IMR-90 (cell line): ENCODE data around the gene ZNF346. TPM values are rescaled to one million over a fixed set of nuclear protein-coding genes. Genes with fewer than 3 reads are reported as not detected.
"Not testable (repeated sequence)": the region's sequence is repeated elsewhere in the genome, so short reads cannot be mapped to it uniquely, and the experiment has no call there.

ENCODE experiments used
- ATAC-seq: fragments of 200-7000 bp; cut with Tn5 transposase; 2 replicates; pipeline ENCODE4 v1.9.1; 2020; ENCODE audit warnings: low read depth, mild to moderate bottlenecking, moderate library complexity
- BruUV-seq: library from RNA; stranded (reverse); fragments of 400-500 nt; replicated peaks from 2 replicates; lab custom pipeline; 2021; lab: Mats Ljungman, UMichigan
- CTCF ChIA-PET: fragments of 300-600 bp; formaldehyde crosslinking; extraction: SDS; loops from one replicate; lab custom pipeline; 2021; ENCODE audit warnings: antibody characterized with exemption; lab: Yijun Ruan, JAX
- POLR2A ChIA-PET: fragments of 300-600 bp; sonication (Branson Sonifier 250); formaldehyde crosslinking; loops from one replicate; lab custom pipeline; 2022; ENCODE audit warnings: antibody characterized with exemption; ENCODE audit not compliant: unreplicated experiment; lab: Charles Lee
- DNase-seq: peaks from one replicate; pipeline ENCODE4 v3.0.0; 2013
- H2AFZ ChIP-seq: replicated peaks from 2 replicates; pipeline ENCODE3; 2013; ENCODE audit warnings: low read length, mild to moderate bottlenecking; ENCODE audit not compliant: poor library complexity
- H2AK5ac ChIP-seq: 2 replicates; pipeline ENCODE4 v1.6.1; 2013; ENCODE audit warnings: low read depth, low read length, inconsistent platforms
- H2AK9ac ChIP-seq: replicated peaks from 2 replicates; pipeline ENCODE3; 2013; ENCODE audit warnings: mild to moderate bottlenecking, low read depth, low read length, moderate library complexity; ENCODE audit not compliant: poor library complexity
- H2BK120ac ChIP-seq: 2 replicates; pipeline ENCODE4 v1.6.1; 2013; ENCODE audit warnings: low read depth, low read length, inconsistent platforms
- H2BK15ac ChIP-seq: 3 replicates; pipeline ENCODE4 v1.6.1; 2013; ENCODE audit warnings: low read depth, low read length, inconsistent platforms
- H2BK20ac ChIP-seq: 2 replicates; pipeline ENCODE4 v1.6.1; 2013; ENCODE audit warnings: low read depth, mild to moderate bottlenecking, inconsistent platforms, low read length, moderate library complexity
- H2BK5ac ChIP-seq: 2 replicates; pipeline ENCODE4 v1.6.1; 2013; ENCODE audit warnings: mild to moderate bottlenecking, low read depth, low read length, inconsistent platforms; ENCODE audit not compliant: poor library complexity, severe bottlenecking
- H3K14ac ChIP-seq: replicated peaks from 2 replicates; pipeline ENCODE4 v1.6.1; 2013; ENCODE audit warnings: low read depth, low read length, inconsistent platforms
- H3K18ac ChIP-seq: 2 replicates; pipeline ENCODE4 v1.6.1; 2013; ENCODE audit warnings: low read depth, low read length, control low read depth
- H3K23ac ChIP-seq: 2 replicates; pipeline ENCODE4 v1.6.1; 2013; ENCODE audit warnings: low read depth, low read length, inconsistent platforms
- H3K27ac ChIP-seq: 2 replicates; pipeline ENCODE4 v1.5.1; 2013; ENCODE audit warnings: mild to moderate bottlenecking, control low read depth, low read length; ENCODE audit not compliant: insufficient read depth
- H3K27me3 ChIP-seq: 2 replicates; pipeline ENCODE4 v1.6.1; 2013; ENCODE audit warnings: low read length; ENCODE audit not compliant: control insufficient read depth, insufficient read depth
- H3K36me3 ChIP-seq: 2 replicates; pipeline ENCODE4 v1.6.1; 2013; ENCODE audit warnings: low read length, mixed read lengths; ENCODE audit not compliant: control insufficient read depth, insufficient read depth
- H3K4ac ChIP-seq: 2 replicates; pipeline ENCODE4 v1.6.1; 2013; ENCODE audit warnings: low read depth, low read length, inconsistent platforms
- H3K4me1 ChIP-seq: 2 replicates; pipeline ENCODE4 v1.6.1; 2013; ENCODE audit warnings: low read length, mixed read lengths; ENCODE audit not compliant: control insufficient read depth, insufficient read depth
- H3K4me2 ChIP-seq: 2 replicates; pipeline ENCODE4 v1.6.1; 2013; ENCODE audit warnings: low read depth, mild to moderate bottlenecking, control low read depth, low read length, moderate library complexity
- H3K4me3 ChIP-seq: 2 replicates; pipeline ENCODE4 v1.5.1; 2013; ENCODE audit warnings: low read depth, mild to moderate bottlenecking, control low read depth, low read length, moderate library complexity; ENCODE audit not compliant: insufficient read depth
- H3K56ac ChIP-seq: 2 replicates; pipeline ENCODE4 v1.6.1; 2013; ENCODE audit warnings: low read length, inconsistent platforms; ENCODE audit not compliant: insufficient read depth; ENCODE audit errors: extremely low read depth
- H3K79me1 ChIP-seq, 2 experiments: 2 replicates each; pipeline ENCODE4 v1.6.1; 2013; ENCODE audit warnings: low read length in 2 of 2, inconsistent platforms in 1 of 2, low read depth in 1 of 2
- H3K9ac ChIP-seq: 2 replicates; pipeline ENCODE4 v1.6.1; 2013; ENCODE audit warnings: low read depth, low read length, control low read depth
- H3K9me1 ChIP-seq: 2 replicates; pipeline ENCODE4 v1.6.1; 2013; ENCODE audit warnings: low read length, inconsistent platforms; ENCODE audit not compliant: insufficient read depth
- H3K9me3 ChIP-seq: 2 replicates; pipeline ENCODE4 v1.6.1; 2013; ENCODE audit warnings: low read length; ENCODE audit not compliant: control insufficient read depth, insufficient read depth
- H4K20me1 ChIP-seq: 2 replicates; pipeline ENCODE4 v1.6.1; 2013; ENCODE audit warnings: low read length, inconsistent platforms; ENCODE audit not compliant: insufficient read depth
- H4K5ac ChIP-seq: 2 replicates; pipeline ENCODE4 v1.6.1; 2013; ENCODE audit warnings: mild to moderate bottlenecking, low read depth, low read length, control low read depth
- H4K8ac ChIP-seq, 2 experiments: 2 replicates each; pipeline ENCODE4 v1.6.1; 2013; ENCODE audit warnings: low read depth in 2 of 2, low read length in 2 of 2, control low read depth in 1 of 2, inconsistent platforms in 1 of 2
- H4K91ac ChIP-seq: 2 replicates; pipeline ENCODE4 v1.6.1; 2013; ENCODE audit warnings: low read depth, low read length, inconsistent platforms; ENCODE audit not compliant: insufficient read depth
- MXI1 ChIP-seq: IDR thresholded peaks from 2 replicates; pipeline ENCODE4 v1.6.1; 2012; ENCODE audit warnings: low read depth, mild to moderate bottlenecking, low read length, moderate library complexity, borderline replicate concordance
- WGBS, 2 experiments: methylation state at CpG; one replicate each; pipeline versions ENCODE4 v1.1.5 to v1.1.7; 2013; ENCODE audit warnings: missing lambda C conversion rate in 2 of 2; ENCODE audit not compliant: insufficient read length in 1 of 2; ENCODE audit errors: extremely low coverage in 2 of 2; 5-methylcytosine and 5-hydroxymethylcytosine counted together
- dilution Hi-C: fragments of 300-500 bp; cut with HindIII; formaldehyde crosslinking; loops from one replicate; pipeline ENCODE4 v1.14.3; 2018; ENCODE audit warnings: low sequenced_read_pairs; ENCODE audit not compliant: unreplicated experiment
- in situ Hi-C: fragments of 300-500 bp; cut with MboI; formaldehyde crosslinking; loops from 3 replicates; pipeline ENCODE4 v1.14.3; 2019; ENCODE audit warnings: low sequenced_read_pairs, inconsistent platforms, mixed read lengths
- intact Hi-C: fragments of 100-400 bp; cut with micrococcal nuclease; formaldehyde crosslinking; loops from 2 replicates; pipeline ENCODE4 v1.10.0; 2022
- polyA plus RNA-seq, 3 experiments: library from polyadenylated mRNA; depleted of rRNA; stranded (reverse); fragments of >200 nt; gene quantifications; 2 replicates each; pipeline ENCODE4 v1.2.3, GENCODE V29; 2012; ENCODE audit warnings: low replicate concordance in 1 of 3
- total RNA-seq: library from RNA; depleted of rRNA; stranded (reverse); fragments of >200 nt; gene quantifications from 2 replicates; pipeline ENCODE4 v1.2.3, GENCODE V29; 2012

ZNF346 gene
- total and polyA plus RNA-seq, 2 of the 4 experiments (the other 2 are of a cell fraction): 15.1 to 17.0 TPM

GRCh38 chr5:176980818-176981217 is 41.7 kb upstream of the ZNF346 start:
- ATAC-seq (no peak), DNase-seq (no peak)
- WGBS, 2 experiments: no CpG with 5 or more reads among the region's 7 CpGs
- no peak overlapping the region for H4K91ac ChIP-seq
- dilution Hi-C loops (no loop called here), in situ Hi-C loops (no loop called here), intact Hi-C loops (no loop called here)
- H3K18ac ChIP-seq: no peak overlapping the region
- no peak overlapping the region for H3K4ac ChIP-seq
- H2BK15ac ChIP-seq: no peak overlapping the region
- H3K9ac ChIP-seq: no peak overlapping the region
- H4K20me1 ChIP-seq: peaks cover 10% of the 10 kb centered on the region
- no peak overlapping the region for H3K4me2 ChIP-seq
- no peaks in the 10 kb centered on the region for H3K27me3 ChIP-seq
- no peak overlapping the region for H3K4me3 ChIP-seq
- no peak overlapping the region for H2AK9ac ChIP-seq
- CTCF ChIA-PET: no interaction called here
- no peak overlapping the region for H2AK5ac ChIP-seq
- H3K56ac ChIP-seq: no peak overlapping the region
- H3K9me3 ChIP-seq: no peaks in the 10 kb centered on the region
- no peak overlapping the region for H3K14ac ChIP-seq
- TF ChIP-seq MXI1: no peak
- no peak overlapping the region for H2BK120ac ChIP-seq
- no peak overlapping the region for H2BK20ac ChIP-seq
- POLR2A ChIA-PET: interaction anchor here (0.5 kb wide), 1 partner anchor 499 kb away, joined by 3 read pairs; no protein-coding TSS in a partner anchor
- no peaks in the 10 kb centered on the region for H3K4me1 ChIP-seq
- no peak overlapping the region for H3K23ac ChIP-seq
- H3K27ac ChIP-seq: no peak overlapping the region
- H4K5ac ChIP-seq: no peak overlapping the region
- H2BK5ac ChIP-seq: no peak overlapping the region
- no TSS peak for BruUV-seq
- 0 out of 2 replicates have a peak, but pooled peaks cover 2% of the 10 kb centered on the region for H3K9me1 ChIP-seq
- no peak overlapping the region for H2AFZ ChIP-seq
- H3K36me3 ChIP-seq: peaks cover 16% of the 10 kb centered on the region
- H3K79me1 ChIP-seq: peaks cover 9 to 42% of the 10 kb centered on the region in 2 experiments
- H4K8ac ChIP-seq: no peak overlapping the region

GRCh38 chr5:176983112-176983511 is 39.4 kb upstream of the ZNF346 start:
- H3K4ac ChIP-seq, H2BK20ac ChIP-seq, CTCF ChIA-PET, H3K14ac ChIP-seq, H2BK120ac ChIP-seq, H3K56ac ChIP-seq, POLR2A ChIA-PET, H3K4me3 ChIP-seq, H2BK15ac ChIP-seq, dilution Hi-C loops, in situ Hi-C loops, intact Hi-C loops, H2AK5ac ChIP-seq, BruUV-seq, H3K4me2 ChIP-seq, ATAC-seq, H4K91ac ChIP-seq, DNase-seq, H3K27me3 ChIP-seq, H3K9ac ChIP-seq, H2BK5ac ChIP-seq, H2AFZ ChIP-seq, H3K9me1 ChIP-seq, H4K8ac ChIP-seq, H3K9me3 ChIP-seq, H3K18ac ChIP-seq, H3K23ac ChIP-seq, H3K4me1 ChIP-seq, H4K5ac ChIP-seq, H2AK9ac ChIP-seq, H3K27ac ChIP-seq: not testable (repeated sequence)
- Histone ChIP-seq H4K20me1 (peaks cover 27% of the 10 kb centered on the region), H3K36me3 (peaks cover 14% of the 10 kb centered on the region), H3K79me1 (peaks cover 12 to 51% of the 10 kb centered on the region in 2 experiments)
- WGBS, 2 experiments: no CpG with 5 or more reads among the region's 13 CpGs
